Measurements from ENCODE around the gene NAP1L4. TPM values are rescaled to one million over a fixed set of nuclear protein-coding genes. Genes with fewer than 3 reads are reported as not detected.
A peak's percentile ranks its signal among the peaks of the same experiment; 100 is the strongest.

NAP1L4 gene
- total RNA-seq, 1 donor = 99.6 TPM

GRCh38 chr11:3000032-3000961, 8.2 kb upstream of the NAP1L4 start:
- no peak overlapping the region for H3K4me3 ChIP-seq (ENCODE audit: low read depth, low read length)
- peak; percentile 46 for DNase-seq (ENCODE audit: low read depth)
- TF ChIP-seq CTCF (IDR thresholded peaks at IDR 0.05; ENCODE audit: insufficient read depth, low read length) = no peak

- DNase-seq (ENCODE audit: low read depth) = no peak
- no peak overlapping the region for H3K4me3 ChIP-seq (ENCODE audit: low read depth, low read length)
- TF ChIP-seq CTCF (IDR thresholded peaks at IDR 0.05; ENCODE audit: insufficient read depth, low read length) = no peak
These were observed 7.4 kb upstream of the NAP1L4 start for GRCh38 chr11:2999464-2999998.

GRCh38 chr11:2998073-2998850, 6.1 kb upstream of the NAP1L4 start:
- no peak overlapping the region for H3K4me3 ChIP-seq (ENCODE audit: low read depth, low read length)
- no peak for TF ChIP-seq CTCF (IDR thresholded peaks at IDR 0.05; ENCODE audit: insufficient read depth, low read length)
- no peak for DNase-seq (ENCODE audit: low read depth)

- TF ChIP-seq CTCF (IDR thresholded peaks at IDR 0.05; ENCODE audit: insufficient read depth, low read length) = no peak
- DNase-seq (ENCODE audit: low read depth) = no peak
- no peak overlapping the region for H3K4me3 ChIP-seq (ENCODE audit: low read depth, low read length)
These were observed 5.3 kb upstream of the NAP1L4 start for GRCh38 chr11:2997406-2997805.

GRCh38 chr11:2996976-2997375, 4.8 kb upstream of the NAP1L4 start:
- no peak overlapping the region for H3K4me3 ChIP-seq (ENCODE audit: low read depth, low read length)
- DNase-seq (ENCODE audit: low read depth) = no peak
- TF ChIP-seq CTCF (IDR thresholded peaks at IDR 0.05; ENCODE audit: insufficient read depth, low read length) = no peak

GRCh38 chr11:2995893-2996554, 3.9 kb upstream of the NAP1L4 start:
- no peak for TF ChIP-seq CTCF (IDR thresholded peaks at IDR 0.05; ENCODE audit: insufficient read depth, low read length)
- DNase-seq (ENCODE audit: low read depth) = no peak
- no peak overlapping the region for H3K4me3 ChIP-seq (ENCODE audit: low read depth, low read length)
